Stomach (tissue), 9 donors: ENCODE results near the gene SCAMP4. TPM values are rescaled to one million over a fixed set of nuclear protein-coding genes. Genes with fewer than 3 reads are reported as not detected.

Source experiments
- DNase-seq, 2 donors: peaks; one replicate each; pipeline versions ENCODE4 v3.0.0 to v3.0.0-alpha.2; 2013 to 2019
- H3K27ac ChIP-seq, 5 donors: fragments of 200-600 bp in 4 of 5; sonication (generic) in 4 of 5; one replicate each; pipeline ENCODE4 v1.5.1; 2013 to 2019; ENCODE audit warnings: mild to moderate bottlenecking in 1 of 5, moderate library complexity in 1 of 5
- H3K27me3 ChIP-seq, 3 donors: fragments of 200-600 bp; sonication (generic); one replicate each; pipeline ENCODE4 v1.5.1; 2017 to 2019; ENCODE audit warnings: mixed run types in 1 of 3
- H3K36me3 ChIP-seq, 4 donors: fragments of 200-600 bp; sonication (generic); 1 replicate in 3 of 4; 2 replicates in 1 of 4; pipeline ENCODE4 v1.5.1; 2016 to 2019
- H3K4me1 ChIP-seq, 4 donors: fragments of 200-600 bp; sonication (generic); one replicate each; pipeline ENCODE4 v1.5.1; 2016 to 2019
- H3K4me3 ChIP-seq, 4 donors: fragments of 200-600 bp; sonication (generic) in 3 of 4; one replicate each; pipeline ENCODE4 v1.5.1; 2016 to 2019; ENCODE audit warnings: mild to moderate bottlenecking in 1 of 4
- H3K9me3 ChIP-seq, 4 donors: fragments of 200-600 bp; sonication (generic); one replicate each; pipeline ENCODE4 v1.5.1; 2016 to 2019
- EP300 ChIP-seq: sonication (generic); formaldehyde crosslinking; IDR thresholded peaks from one replicate; pipeline ENCODE4 v1.6.1; 2017; ENCODE audit warnings: antibody characterized with exemption
- POLR2A ChIP-seq, 4 donors: fragments of 450-650 bp; IDR thresholded peaks; one replicate each; pipeline ENCODE4 v1.6.1; 2016; ENCODE audit warnings: antibody characterized with exemption in 4 of 4, control low read depth in 2 of 4, mild to moderate bottlenecking in 1 of 4, moderate library complexity in 1 of 4
- POLR2AphosphoS5 ChIP-seq, 3 donors: sonication (generic); formaldehyde crosslinking; IDR thresholded peaks; one replicate each; pipeline ENCODE4 v1.6.1; 2016; ENCODE audit warnings: antibody characterized with exemption in 3 of 3
- WGBS, 5 donors: extraction: QIAGEN DNeasy Blood & Tissue Kit in 3 of 5; methylation state at CpG; one replicate each; pipeline versions ENCODE4 v1.1.5 to v1.1.7; 2013 to 2018; 5-methylcytosine and 5-hydroxymethylcytosine counted together
- intact Hi-C: fragments of 100-400 bp; cut with DNase I; formaldehyde crosslinking; loops from one replicate; pipeline ENCODE4 v1.15.1; 2023; ENCODE audit warnings: low total_unique reads
- polyA plus RNA-seq, 3 donors: library from polyadenylated mRNA; stranded (reverse); fragments of 200-250 nt; gene quantifications; one replicate each; pipeline ENCODE4 v1.2.3, GENCODE V29; 2013
- total RNA-seq, 5 donors: library from RNA; depleted of rRNA; stranded (reverse); fragments of >200 nt; gene quantifications; one replicate each; pipeline versions ENCODE4 v1.1.0 to v1.2.3, GENCODE V29; 2014 to 2016
- TF ChIP-seq, protein P1 (sequence below), 7 experiments: fragments of 450-650 bp in 4 of 7; fragments of 200-600 bp in 3 of 7; sonication (generic) in 3 of 7; IDR thresholded peaks; one replicate each; pipeline ENCODE4 v1.5.1; 2016 to 2019; ENCODE audit warnings: antibody characterized with exemption in 7 of 7, control low read depth in 2 of 7, mild to moderate bottlenecking in 1 of 7
- donor health status: healthy with polysubstance abuse.
- donor health status: Bipolar disorder and iron deficiency.
- donor health status: healthy.

SCAMP4 gene
- total and polyA plus RNA-seq, 8 donors = 7.8 to 77.6 (median 18.6) TPM

DNA sequence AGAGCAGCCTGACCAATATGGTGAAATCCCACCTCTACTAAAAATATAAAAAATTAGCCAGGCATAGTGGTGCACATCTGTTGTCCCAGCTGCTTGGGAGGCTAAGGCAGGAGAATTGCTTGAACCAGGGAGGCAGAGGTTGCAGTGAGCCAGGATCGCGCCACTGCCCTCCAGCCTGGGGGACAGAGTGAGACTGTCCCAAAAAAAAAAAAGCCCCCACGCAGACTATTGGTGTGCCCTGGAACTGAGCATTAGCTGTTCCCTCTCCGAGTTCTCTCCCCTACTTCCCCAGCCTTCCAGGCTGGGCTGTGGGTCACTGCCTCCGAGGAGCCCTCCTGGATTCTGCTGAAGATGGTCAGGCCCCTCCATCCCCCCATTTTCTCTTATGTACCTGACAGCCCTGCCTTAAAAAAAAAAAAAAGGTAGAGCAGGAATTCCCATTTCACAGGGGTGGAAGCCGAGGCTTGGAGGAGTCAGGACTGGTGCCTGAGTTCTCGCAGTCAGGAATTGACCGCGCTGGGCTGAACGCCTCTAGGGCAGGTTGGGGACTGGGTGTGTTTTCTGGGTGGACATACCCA is 1.9 kb downstream of the SCAMP4 start:
- peaks cover 38 to 72% (median 64%) of the 10 kb centered on the region in 4 donors for H3K4me1 ChIP-seq
- H3K9me3 ChIP-seq = no peaks in the 10 kb centered on the region
- H3K27ac ChIP-seq = peak overlapping the region; percentile 78 to 94 (median 90)
- H3K36me3 ChIP-seq = peaks cover under 1 to 10% (median 4%) of the 10 kb centered on the region in 4 donors
- DNase-seq = no peak
- H3K4me3 ChIP-seq = peak overlapping the region in 1 of 4 donors; percentile 43
- intact Hi-C loops = no loop called here
- no peaks in the 10 kb centered on the region for H3K27me3 ChIP-seq
- WGBS, 5 donors = 67 to 87% (median 82%) methylated on average over 5 to 10 of the region's 10 CpGs
- no peak for TF ChIP-seq EP300
- no peak for TF ChIP-seq POLR2AphosphoS5 (IDR thresholded peaks at IDR 0.05)
- TF ChIP-seq, protein P1, sequence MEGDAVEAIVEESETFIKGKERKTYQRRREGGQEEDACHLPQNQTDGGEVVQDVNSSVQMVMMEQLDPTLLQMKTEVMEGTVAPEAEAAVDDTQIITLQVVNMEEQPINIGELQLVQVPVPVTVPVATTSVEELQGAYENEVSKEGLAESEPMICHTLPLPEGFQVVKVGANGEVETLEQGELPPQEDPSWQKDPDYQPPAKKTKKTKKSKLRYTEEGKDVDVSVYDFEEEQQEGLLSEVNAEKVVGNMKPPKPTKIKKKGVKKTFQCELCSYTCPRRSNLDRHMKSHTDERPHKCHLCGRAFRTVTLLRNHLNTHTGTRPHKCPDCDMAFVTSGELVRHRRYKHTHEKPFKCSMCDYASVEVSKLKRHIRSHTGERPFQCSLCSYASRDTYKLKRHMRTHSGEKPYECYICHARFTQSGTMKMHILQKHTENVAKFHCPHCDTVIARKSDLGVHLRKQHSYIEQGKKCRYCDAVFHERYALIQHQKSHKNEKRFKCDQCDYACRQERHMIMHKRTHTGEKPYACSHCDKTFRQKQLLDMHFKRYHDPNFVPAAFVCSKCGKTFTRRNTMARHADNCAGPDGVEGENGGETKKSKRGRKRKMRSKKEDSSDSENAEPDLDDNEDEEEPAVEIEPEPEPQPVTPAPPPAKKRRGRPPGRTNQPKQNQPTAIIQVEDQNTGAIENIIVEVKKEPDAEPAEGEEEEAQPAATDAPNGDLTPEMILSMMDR (IDR thresholded peaks at IDR 0.05) = no peak
- TF ChIP-seq POLR2A (IDR thresholded peaks at IDR 0.05) = no peak

DNA sequence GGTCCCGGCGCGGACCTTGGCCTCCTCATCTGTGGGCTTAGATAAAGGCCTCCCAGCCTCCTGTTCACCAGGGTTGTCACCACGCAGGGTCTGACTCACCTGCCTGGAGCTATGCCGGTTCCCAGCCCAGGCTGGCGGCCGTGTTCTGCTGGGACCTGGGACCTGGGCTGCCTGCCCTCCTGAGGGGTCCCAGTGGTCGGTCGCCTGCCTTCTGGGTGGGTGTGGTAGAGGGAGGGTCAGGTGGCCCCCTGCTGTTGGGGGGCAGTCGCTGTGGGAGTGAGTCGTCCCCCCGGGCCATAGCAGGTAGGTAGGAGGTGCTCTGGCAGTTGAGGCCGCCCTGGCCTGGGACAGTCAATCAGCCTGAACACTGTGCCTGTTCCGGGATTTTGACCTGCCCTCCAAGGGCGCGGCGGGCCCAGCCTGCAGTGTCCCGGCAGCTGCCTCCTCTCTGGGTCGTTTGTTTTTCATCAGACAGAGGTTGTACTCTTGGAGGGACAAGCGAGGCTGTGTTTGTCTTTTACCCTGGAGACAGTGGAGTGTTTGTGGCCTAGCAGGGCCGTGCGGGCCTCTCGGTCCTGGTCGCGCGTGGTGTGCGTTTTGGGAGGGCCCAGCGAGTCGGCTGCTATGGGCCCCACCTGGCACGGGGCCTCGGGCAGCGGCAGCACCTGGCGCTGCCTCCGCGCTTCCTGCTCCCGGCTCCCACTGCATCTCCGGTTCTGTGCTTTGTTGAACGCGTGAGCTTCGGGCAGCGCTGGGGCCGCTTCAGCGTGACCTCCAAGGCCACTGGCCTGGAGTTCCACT is 2.6 kb downstream of the SCAMP4 start:
- H3K27me3 ChIP-seq = no peaks in the 10 kb centered on the region
- H3K9me3 ChIP-seq = no peaks in the 10 kb centered on the region
- peak in 2 of 3 donors; percentile 18 to 19 for TF ChIP-seq POLR2AphosphoS5 (IDR thresholded peaks at IDR 0.05)
- TF ChIP-seq, protein P1 (IDR thresholded peaks at IDR 0.05) = no peak
- intact Hi-C loops = no loop called here
- peak overlapping the region; percentile 78 to 94 (median 90) for H3K27ac ChIP-seq
- WGBS, 5 donors = 25 to 53% (median 37%) methylated on average over 26 to 43 of the region's 43 CpGs
- H3K4me3 ChIP-seq = peak overlapping the region in 2 of 4 donors; percentile 14 to 43
- H3K4me1 ChIP-seq = peaks cover 38 to 76% (median 67%) of the 10 kb centered on the region in 4 donors
- H3K36me3 ChIP-seq = peaks cover 5 to 17% (median 11%) of the 10 kb centered on the region in 4 donors
- peak; percentile 69 to 77 for DNase-seq

DNA sequence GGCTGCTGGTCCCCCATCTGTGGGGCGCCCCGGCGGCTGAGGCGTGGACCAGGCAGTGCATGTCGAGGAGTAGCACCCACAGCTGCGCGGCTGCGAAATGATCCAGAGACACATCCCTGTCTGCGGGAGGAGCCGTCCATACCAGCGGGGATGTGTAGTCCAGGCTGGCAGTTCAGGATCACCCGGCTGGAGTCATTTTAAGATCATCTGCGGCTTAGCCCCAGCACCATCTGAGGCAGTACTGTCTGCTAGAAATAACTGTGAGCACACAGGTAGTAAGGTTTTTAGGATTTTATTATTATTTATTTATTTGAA is 3.1 kb downstream of the SCAMP4 start:
- intact Hi-C loops = no loop called here
- H3K36me3 ChIP-seq = peaks cover 11 to 22% (median 16%) of the 10 kb centered on the region in 4 donors
- no peaks in the 10 kb centered on the region for H3K27me3 ChIP-seq
- DNase-seq = no peak
- H3K9me3 ChIP-seq = no peaks in the 10 kb centered on the region
- WGBS, 5 donors = 45 to 67% (median 58%) methylated on average over 12 to 13 of the region's 13 CpGs
- H3K27ac ChIP-seq = peak overlapping the region; percentile 78 to 94 (median 90)
- TF ChIP-seq POLR2AphosphoS5 (IDR thresholded peaks at IDR 0.05) = no peak
- TF ChIP-seq, protein P1 (IDR thresholded peaks at IDR 0.05) = no peak
- TF ChIP-seq POLR2A (IDR thresholded peaks at IDR 0.05) = no peak
- no peak for TF ChIP-seq EP300
- H3K4me1 ChIP-seq = peaks cover 38 to 76% (median 67%) of the 10 kb centered on the region in 4 donors
- H3K4me3 ChIP-seq = peak overlapping the region in 2 of 4 donors; percentile 14 to 43

DNA sequence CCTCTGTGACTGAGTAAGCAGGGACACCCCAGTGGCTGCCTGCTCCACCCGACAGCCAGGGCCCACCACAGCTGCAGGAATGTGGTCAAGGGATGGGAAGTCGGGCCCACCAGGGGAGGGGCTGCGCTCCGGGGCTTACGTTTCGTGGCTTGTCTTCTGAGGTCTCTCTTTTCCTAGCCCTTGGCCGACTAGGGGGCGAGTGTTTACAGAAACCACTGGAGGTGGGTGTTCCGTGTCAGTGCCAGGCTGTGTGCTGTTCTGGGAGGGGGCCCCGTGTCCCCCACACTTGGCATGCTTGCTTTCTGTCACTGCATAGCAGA is 4.5 kb downstream of the SCAMP4 start:
- TF ChIP-seq POLR2A (IDR thresholded peaks at IDR 0.05) = no peak
- TF ChIP-seq, protein P1 (IDR thresholded peaks at IDR 0.05) = no peak
- no peak for TF ChIP-seq EP300
- TF ChIP-seq POLR2AphosphoS5 (IDR thresholded peaks at IDR 0.05) = no peak
- Histone ChIP-seq H3K4me3 (no peak overlapping the region), H3K4me1 (peaks cover 34 to 70% (median 64%) of the 10 kb centered on the region in 4 donors), H3K9me3 (no peaks in the 10 kb centered on the region), H3K27ac (peak overlapping the region in 2 of 5 donors; percentile 0 to 18), H3K27me3 (no peaks in the 10 kb centered on the region), H3K36me3 (peaks cover 17 to 36% (median 30%) of the 10 kb centered on the region in 4 donors)
- DNase-seq = no peak
- 50 to 79% (median 61%) methylated on average over 10 of the region's 10 CpGs for WGBS, 5 donors
- intact Hi-C loops = no loop called here
